Measurements from ENCODE around the gene LSM2.

LSM2 gene

DNA sequence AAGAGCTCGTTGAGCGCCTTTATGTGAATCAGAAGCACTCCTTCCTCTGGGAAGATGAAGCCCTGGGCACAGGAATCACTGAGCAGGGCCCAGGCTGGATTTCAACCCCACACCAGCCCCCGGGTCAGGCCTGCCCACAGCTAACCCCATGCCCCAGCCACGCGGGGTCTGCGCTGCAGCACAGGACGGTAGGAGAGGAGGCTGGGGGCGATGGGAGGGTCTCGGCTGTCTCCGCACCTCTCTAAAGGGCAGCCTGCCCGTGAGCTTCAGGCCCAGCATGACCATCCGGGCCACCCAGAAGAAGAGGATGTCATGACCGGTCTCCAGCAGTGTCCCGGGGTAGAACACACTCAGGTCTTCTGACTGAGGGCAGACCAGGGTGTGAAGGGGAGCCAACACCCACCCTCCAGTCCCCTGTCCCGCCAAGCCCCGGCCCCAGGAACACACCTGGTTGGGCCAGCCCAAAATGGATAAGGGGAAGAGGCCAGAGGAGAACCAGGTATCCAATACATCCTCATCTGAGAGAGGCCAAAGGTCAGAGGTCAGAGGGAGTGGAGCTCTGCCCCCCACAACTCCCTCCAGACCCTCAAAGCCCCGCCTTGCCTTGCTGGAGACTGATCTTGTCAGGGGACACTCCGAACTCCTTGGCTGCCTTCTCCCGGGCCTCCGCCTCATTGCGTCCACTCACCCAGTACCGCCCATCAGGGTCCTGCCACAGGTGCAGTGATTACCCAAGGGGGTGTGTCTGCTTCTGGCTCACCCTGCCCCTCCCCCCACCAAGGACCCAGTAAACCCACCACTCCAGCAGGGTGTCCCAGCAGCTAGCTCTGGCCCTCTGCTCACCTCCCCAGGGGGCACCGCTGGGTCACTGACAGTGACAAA, 25.3 kb downstream of the LSM2 start:
- TF ChIP-seq CTCF (IDR thresholded peaks at IDR 0.05; ENCODE audit: control insufficient read depth, extremely low read depth, insufficient read depth): no peak
- H3K4me3 ChIP-seq (ENCODE audit: low read depth, low read length): no peak overlapping the region
- no peak for DNase-seq (ENCODE audit: low read depth)

DNA sequence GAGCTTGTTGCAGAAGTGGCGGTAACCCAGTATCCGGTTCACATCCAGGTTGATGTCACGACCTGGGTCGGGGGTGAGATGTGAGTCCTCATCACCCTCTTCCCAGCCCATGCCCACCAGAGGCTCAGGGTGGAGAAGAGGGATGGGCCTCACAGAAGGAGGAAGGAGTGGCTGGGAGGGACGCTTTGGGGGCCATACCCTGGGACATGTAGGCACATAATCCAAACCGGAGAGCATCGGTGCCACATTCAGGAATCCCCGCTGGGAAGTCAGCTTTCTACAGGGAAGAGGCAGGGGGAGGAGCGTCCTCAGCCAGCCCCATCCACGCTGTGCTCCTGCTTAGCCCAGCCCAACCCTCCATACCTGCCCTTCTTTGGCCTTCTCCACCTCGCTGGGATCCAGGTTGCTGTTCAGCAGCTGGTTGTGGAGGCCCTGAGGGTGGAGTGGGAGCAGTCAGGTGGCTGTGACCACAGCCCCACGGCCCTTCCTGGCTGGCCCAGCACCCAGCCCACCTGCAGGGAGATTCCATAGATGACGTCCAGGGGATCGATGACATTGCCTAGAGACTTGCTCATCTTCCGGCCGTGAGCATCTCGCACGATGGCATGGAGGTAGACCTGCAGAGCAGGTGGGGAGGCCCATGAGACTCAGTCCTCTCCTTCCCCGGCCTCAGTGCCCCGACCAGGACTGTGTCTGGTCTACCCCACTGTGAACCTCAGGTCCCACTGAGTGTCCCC, 26.1 kb downstream of the LSM2 start:
- no peak for DNase-seq (ENCODE audit: low read depth)
- no peak overlapping the region for H3K4me3 ChIP-seq (ENCODE audit: low read depth, low read length)
- TF ChIP-seq CTCF (IDR thresholded peaks at IDR 0.05; ENCODE audit: control insufficient read depth, extremely low read depth, insufficient read depth): no peak

GRCh38 chr6:31779908-31780307, 26.9 kb downstream of the LSM2 start:
- H3K4me3 ChIP-seq (ENCODE audit: low read depth, low read length): no peak overlapping the region
- DNase-seq (ENCODE audit: low read depth): no peak
- no peak for TF ChIP-seq CTCF (IDR thresholded peaks at IDR 0.05; ENCODE audit: control insufficient read depth, extremely low read depth, insufficient read depth)

- TF ChIP-seq CTCF (IDR thresholded peaks at IDR 0.05; ENCODE audit: control insufficient read depth, extremely low read depth, insufficient read depth): no peak
- DNase-seq (ENCODE audit: low read depth): no peak
Observed at GRCh38 chr6:31778999-31779885, 27.5 kb downstream of the LSM2 start.

GRCh38 chr6:31778193-31778592, 28.6 kb downstream of the LSM2 start:
- no peak for TF ChIP-seq CTCF (IDR thresholded peaks at IDR 0.05; ENCODE audit: control insufficient read depth, extremely low read depth, insufficient read depth)
- DNase-seq (ENCODE audit: low read depth): no peak

More at GRCh38 chr6:31778999-31779885, 27.5 kb downstream of the LSM2 start:
- no peak overlapping the region for H3K4me3 ChIP-seq (ENCODE audit: low read depth, low read length)

DNA sequence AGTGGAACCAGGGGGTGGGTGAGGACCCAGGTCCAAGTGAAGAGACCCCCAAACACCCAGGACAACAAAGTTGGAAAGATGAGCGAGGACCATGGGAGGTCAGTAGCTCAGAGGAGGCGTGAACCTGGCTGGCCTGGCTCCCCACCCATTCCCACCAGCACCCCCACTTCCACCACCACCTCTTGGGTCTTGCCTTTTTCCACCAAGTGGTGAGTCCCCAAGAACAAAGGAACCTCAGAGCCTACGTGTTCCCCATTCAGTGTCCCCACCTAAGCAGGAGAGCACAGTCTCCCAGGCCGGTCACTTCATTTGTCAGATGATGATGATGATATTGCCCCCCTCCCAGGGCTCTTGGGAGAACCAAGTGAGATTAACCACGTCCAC, 29.1 kb downstream of the LSM2 start:
- no peak for TF ChIP-seq CTCF (IDR thresholded peaks at IDR 0.05; ENCODE audit: control insufficient read depth, extremely low read depth, insufficient read depth)

More at GRCh38 chr6:31778193-31778592, 28.6 kb downstream of the LSM2 start:
- H3K4me3 ChIP-seq (ENCODE audit: low read depth, low read length): no peak overlapping the region

More for the DNA sequence above, 29.1 kb downstream of the LSM2 start:
- H3K4me3 ChIP-seq (ENCODE audit: low read depth, low read length): no peak overlapping the region
- DNase-seq (ENCODE audit: low read depth): no peak

Data from LNCaP clone FGC (cell line).